ENCODE data around the gene CIROP.
A peak's percentile ranks its signal among the peaks of the same experiment; 100 is the strongest.

CIROP gene

DNA sequence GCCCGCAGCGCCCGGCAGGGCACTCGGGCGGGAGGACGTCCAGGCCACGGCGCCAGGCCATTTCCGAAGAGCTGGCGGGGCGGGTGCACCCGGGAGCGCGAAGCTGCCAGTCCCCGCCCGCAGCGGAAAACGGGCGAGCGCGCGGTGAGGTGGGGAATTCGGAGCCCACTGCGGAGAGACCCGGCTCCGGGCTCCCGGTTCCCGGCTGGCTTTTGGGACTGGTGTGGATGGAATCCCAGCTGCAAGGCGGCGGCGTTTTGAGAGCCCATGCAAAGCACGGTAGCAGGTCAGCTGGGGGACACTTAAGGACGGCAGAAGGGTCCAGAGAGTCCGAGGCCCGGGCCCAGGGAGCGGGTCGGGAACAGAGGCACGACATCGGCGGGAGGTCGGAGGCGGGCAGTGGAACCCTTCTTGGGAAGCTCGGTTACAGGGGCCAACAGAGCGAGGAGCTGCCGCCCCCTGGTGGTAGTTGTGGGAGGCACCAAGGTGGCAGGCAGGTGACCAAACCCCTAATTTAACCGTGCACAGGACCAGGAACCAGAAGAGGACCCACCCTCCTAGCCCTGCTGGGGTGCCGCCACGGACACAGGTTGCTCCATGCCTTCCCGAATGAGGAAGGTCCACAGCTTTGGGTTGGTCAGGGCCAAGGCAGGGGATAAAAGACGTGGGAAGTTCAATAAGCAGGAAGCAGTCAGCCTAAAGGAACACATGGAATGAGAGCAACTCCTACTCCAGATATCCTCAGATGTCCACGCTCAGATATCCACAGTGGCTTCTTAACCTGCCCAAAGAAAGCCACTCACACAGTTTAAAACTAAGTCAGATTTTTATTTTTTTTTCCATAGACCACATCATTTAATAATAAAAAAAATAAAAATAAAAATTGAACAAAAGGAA is 46.8 kb downstream of the CIROP start:
- Histone ChIP-seq H3K9me3 (ENCODE audit: insufficient read depth, low read depth, low read length) (no peaks in the 10 kb centered on the region), H3K4me3 (ENCODE audit: low read length) (peak overlapping the region; percentile 85), H3K9ac (ENCODE audit: low read depth, low read length) (peak overlapping the region; percentile 82), H3K27me3 (ENCODE audit: insufficient read depth, low read length) (peaks cover 6% of the 10 kb centered on the region; the same call in 1 of the 2 replicates), H3K4me1 (ENCODE audit: insufficient read depth, low read length) (peaks cover 3% of the 10 kb centered on the region; the same call in 1 of the 2 replicates), H3K36me3 (ENCODE audit: insufficient read depth, low read depth, low read length) (peaks cover 54% of the 10 kb centered on the region), H3K27ac (ENCODE audit: low read length) (peak overlapping the region; percentile 63)

DNA sequence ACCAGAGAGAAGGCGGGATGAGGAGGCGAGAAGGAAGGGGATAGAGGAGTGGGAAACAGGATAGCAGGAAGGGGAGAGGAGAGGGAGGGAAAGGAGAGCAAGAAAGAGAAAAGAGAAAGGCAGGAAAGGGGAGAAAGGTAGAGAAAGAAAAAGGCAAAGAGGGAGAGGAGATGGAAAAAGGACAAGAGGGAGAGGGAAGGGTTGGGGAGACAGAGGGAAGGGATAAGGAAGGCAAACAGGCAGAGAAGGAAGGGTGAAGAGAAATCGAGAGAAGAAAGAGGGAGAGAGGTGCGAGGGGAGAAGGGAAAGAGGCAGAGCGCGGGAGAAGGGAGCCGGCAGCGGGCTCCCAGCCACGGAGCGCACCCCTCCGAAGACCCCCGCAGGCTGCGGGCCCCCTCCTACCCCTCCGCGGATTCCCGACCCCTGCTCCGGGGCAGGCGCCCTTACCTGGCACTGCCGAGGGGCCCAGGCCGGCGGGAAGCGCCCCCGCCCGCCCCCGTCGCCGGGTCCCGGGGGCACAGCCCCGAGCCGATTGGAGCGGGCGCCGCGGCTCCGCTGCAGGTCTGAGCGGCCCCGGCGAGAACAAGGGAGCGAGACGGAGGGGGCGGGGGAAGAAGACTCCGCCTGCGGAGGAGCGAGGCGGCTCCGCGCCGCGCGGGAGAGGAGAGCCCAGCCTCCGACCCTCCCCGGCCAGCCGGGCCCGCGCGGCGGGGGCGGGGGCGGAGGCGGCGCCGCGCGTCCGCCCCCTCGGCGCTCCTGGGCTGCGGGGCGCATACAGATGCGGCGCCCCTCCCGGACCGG is 47.6 kb downstream of the CIROP start, which contains the start of gene CDH24:
Gene CDH24, minus strand, starts transcription at position 565 of the 801 bp plus-strand sequence. CDS start 1,787 bp downstream, outside the sequence.
- peak within 1 kb of the TSS; percentile 82 for H3K9ac ChIP-seq (ENCODE audit: low read depth, low read length)
- peaks cover 48% of the 10 kb centered on the region for H3K36me3 ChIP-seq (ENCODE audit: insufficient read depth, low read depth, low read length)
- peak within 1 kb of the TSS; percentile 63 for H3K27ac ChIP-seq (ENCODE audit: low read length)
- H3K27me3 ChIP-seq (ENCODE audit: insufficient read depth, low read length), result peaks cover 6% of the 10 kb centered on the region; the same call in 1 of the 2 replicates
- H3K4me1 ChIP-seq (ENCODE audit: insufficient read depth, low read length), result 0 out of 2 replicates have a peak, but pooled peaks cover 3% of the 10 kb centered on the region
- H3K9me3 ChIP-seq (ENCODE audit: insufficient read depth, low read depth, low read length), result no peaks in the 10 kb centered on the region
- peak within 1 kb of the TSS; percentile 85 for H3K4me3 ChIP-seq (ENCODE audit: low read length)

DNA sequence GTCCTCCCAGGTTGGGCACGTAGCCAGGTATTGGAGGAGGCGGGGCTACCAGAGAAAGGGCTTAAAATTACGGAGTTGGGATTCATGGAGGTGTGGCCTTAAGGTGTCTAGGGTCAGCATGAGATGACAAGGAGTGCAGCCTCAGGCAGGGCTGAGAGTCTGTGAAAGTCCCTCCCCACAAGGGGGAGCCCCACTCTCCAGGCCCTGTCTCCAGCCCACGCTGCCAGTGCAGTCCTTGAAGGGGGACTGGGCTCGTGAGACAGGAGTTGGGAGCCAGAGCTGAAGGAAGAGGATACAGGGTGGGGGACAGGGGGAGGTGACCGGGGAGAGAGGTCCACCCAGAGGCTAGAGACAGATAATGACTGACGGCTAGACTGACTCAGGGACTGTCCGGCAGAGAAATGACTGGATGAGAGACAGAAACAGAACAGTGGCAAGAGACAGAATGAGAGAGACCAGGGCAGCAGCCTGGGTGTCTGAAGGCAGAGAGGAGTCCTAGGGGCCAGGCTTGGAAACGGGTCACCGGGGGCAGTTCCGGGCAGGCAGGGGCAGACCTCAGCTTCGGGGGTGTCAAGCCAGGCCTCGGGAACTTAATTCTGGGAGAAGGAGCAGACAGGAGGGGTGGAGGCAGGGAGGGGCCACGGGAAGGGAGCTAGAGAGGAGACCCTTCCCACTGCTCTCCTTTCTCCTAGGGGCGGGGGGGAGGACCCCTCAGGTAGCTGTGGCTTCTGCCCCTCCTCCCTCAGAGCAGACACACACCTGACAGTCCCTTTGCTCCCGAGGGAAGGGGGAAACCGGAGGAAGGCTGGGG is 48.4 kb downstream of the CIROP start:
- no peaks in the 10 kb centered on the region for H3K9me3 ChIP-seq (ENCODE audit: insufficient read depth, low read depth, low read length)
- peak overlapping the region; percentile 68 for H3K9ac ChIP-seq (ENCODE audit: low read depth, low read length)
- H3K27ac ChIP-seq (ENCODE audit: low read length), result no peak overlapping the region
- H3K4me1 ChIP-seq (ENCODE audit: insufficient read depth, low read length), result 0 out of 2 replicates have a peak, but pooled peaks cover 3% of the 10 kb centered on the region
- peaks cover 44% of the 10 kb centered on the region for H3K36me3 ChIP-seq (ENCODE audit: insufficient read depth, low read depth, low read length)
- peaks cover 6% of the 10 kb centered on the region; the same call in 1 of the 2 replicates for H3K27me3 ChIP-seq (ENCODE audit: insufficient read depth, low read length)
- peak overlapping the region; percentile 85 for H3K4me3 ChIP-seq (ENCODE audit: low read length)

DNA sequence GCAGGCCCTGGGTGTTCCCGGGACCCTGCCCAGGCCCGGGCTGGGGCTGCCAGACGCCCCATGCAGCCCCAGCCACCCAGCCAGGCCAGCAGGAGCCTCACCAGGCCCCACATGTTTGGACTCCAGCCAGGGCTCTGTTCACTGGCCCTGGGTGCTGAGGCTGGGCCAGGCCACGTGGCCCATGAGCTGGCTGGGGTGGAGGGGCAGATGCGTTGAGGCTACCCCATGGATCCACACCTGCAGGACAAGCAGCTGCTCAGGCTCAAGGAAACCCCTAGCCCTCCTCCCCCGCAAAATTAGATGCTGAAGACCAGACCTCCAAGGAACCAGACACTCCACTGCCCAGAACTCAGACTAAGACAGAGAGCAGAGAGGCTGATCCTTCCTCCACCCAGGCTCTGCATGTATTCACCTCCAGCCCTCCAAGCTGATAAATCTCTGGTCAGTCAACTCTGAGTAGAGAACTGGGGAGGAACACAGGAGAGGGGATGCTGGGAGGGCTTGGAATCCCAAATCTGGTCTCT is 49.1 kb downstream of the CIROP start:
- Histone ChIP-seq H3K36me3 (ENCODE audit: insufficient read depth, low read depth, low read length) (peaks cover 38% of the 10 kb centered on the region), H3K27ac (ENCODE audit: low read length) (no peak overlapping the region), H3K9ac (ENCODE audit: low read depth, low read length) (no peak overlapping the region), H3K9me3 (ENCODE audit: insufficient read depth, low read depth, low read length) (no peaks in the 10 kb centered on the region), H3K27me3 (ENCODE audit: insufficient read depth, low read length) (peaks cover 6% of the 10 kb centered on the region; the same call in 1 of the 2 replicates), H3K4me1 (ENCODE audit: insufficient read depth, low read length) (0 out of 2 replicates have a peak, but pooled peaks cover 3% of the 10 kb centered on the region), H3K4me3 (ENCODE audit: low read length) (no peak overlapping the region)

DNA sequence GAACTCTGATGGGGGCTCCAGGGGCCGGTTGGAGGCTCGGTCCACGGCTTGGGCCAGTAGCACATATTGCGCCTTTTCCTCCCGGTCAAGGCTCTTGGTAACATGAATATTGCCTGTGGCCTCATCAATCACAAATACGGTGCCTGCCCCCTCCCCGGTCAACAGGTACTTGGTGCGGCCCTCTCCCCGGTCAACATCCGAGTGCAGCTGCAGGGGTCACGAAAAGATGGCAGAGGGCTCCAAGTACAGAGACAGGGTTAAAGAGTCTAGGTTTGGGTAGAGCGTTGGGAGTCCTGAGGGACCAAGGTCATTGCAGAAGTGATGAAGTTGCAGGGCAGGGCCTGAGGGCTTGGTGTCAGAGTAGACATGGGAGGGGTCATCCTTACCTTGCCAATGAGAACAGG is 49.6 kb downstream of the CIROP start:
- Histone ChIP-seq H3K9me3 (ENCODE audit: insufficient read depth, low read depth, low read length) (no peaks in the 10 kb centered on the region), H3K27me3 (ENCODE audit: insufficient read depth, low read length) (peaks cover 6% of the 10 kb centered on the region; the same call in 1 of the 2 replicates), H3K4me3 (ENCODE audit: low read length) (no peak overlapping the region), H3K36me3 (ENCODE audit: insufficient read depth, low read depth, low read length) (peaks cover 38% of the 10 kb centered on the region), H3K27ac (ENCODE audit: low read length) (no peak overlapping the region), H3K4me1 (ENCODE audit: insufficient read depth, low read length) (0 out of 2 replicates have a peak, but pooled peaks cover 3% of the 10 kb centered on the region), H3K9ac (ENCODE audit: low read depth, low read length) (no peak overlapping the region)

DNA sequence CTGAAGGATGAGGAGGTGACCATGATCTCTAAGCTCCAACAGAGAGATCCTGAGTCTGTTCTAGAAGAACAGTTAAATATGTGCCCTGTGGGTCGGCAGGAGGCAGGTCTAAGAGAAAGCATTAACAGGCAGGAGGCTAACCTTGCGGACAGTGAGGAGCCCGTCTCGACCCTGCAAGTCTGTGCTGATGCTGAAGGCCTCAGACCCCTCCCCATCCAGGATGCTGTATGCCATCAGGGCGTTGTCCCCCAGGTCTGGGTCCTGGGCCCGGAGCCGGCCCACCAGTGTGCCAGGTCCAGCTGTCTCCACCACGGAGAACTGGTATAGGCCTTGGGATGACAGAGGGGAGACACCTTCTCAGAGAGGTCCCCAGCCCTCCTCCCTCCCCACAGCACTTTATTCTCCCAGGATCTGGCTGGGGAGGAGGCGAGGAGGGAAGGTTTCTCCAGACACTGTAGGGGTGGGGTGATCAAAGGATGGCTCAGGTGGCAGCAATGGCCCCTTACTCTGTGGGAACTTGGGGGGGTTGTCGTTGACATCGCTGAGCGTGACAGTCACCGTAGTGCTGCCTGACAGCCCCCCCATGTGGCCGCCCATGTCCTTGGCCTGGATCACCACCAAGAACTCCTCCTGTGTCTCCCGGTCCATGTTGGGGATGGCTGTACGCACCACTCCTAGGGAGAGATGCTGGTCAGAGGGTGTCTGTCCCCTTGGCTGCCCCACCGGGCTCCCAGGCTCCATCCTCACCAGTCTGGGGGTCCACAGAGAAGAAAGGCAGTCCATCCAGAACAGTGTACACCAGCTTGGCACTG is 50.6 kb downstream of the CIROP start:
- Histone ChIP-seq H3K9me3 (ENCODE audit: insufficient read depth, low read depth, low read length) (no peaks in the 10 kb centered on the region), H3K9ac (ENCODE audit: low read depth, low read length) (no peak overlapping the region), H3K27me3 (ENCODE audit: insufficient read depth, low read length) (peaks cover 6% of the 10 kb centered on the region; the same call in 1 of the 2 replicates), H3K4me3 (ENCODE audit: low read length) (no peak overlapping the region), H3K36me3 (ENCODE audit: insufficient read depth, low read depth, low read length) (peaks cover 37% of the 10 kb centered on the region), H3K27ac (ENCODE audit: low read length) (no peak overlapping the region), H3K4me1 (ENCODE audit: insufficient read depth, low read length) (0 out of 2 replicates have a peak, but pooled peaks cover 3% of the 10 kb centered on the region)

DNA sequence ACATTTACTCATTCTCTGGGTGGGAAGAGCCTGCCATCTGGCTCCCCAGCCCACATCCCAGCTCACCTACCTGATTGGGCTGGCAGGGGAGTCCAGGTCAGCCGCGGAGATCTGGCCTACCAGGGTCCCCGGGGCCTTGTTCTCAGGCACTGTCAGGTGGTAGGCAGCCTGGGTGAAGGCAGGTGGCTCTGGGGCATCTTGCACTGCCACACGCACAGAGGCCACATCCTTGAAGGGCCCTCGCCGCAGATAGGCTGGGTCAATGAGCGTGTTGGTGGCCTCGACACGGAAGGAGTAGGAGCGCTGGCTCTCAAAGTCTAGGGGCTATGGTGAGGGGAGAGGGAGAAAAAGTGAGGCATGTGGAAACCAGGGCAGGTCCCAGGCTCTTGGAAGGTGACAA is 51.4 kb downstream of the CIROP start:
- Histone ChIP-seq H3K9ac (ENCODE audit: low read depth, low read length) (no peak overlapping the region), H3K4me3 (ENCODE audit: low read length) (no peak overlapping the region), H3K9me3 (ENCODE audit: insufficient read depth, low read depth, low read length) (no peaks in the 10 kb centered on the region)

DNA sequence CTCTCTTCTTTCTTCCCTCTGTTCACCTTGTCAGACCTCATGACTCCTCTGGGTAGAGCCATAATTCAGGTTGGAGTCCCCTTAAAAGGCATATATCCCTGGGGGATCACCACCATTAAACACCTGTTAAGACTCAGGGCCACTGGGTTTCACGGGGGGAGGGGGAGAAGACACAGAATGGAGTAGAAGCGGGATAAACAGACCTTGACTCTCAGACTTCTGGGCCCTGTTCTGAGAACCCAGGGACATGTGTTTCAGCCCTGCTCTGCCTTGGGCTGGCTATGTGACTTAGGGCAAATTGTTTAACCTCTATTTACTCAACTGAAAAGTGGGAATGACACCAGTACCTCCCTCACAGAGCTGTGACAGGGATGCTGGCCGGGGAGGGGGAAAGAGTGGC is 52.1 kb downstream of the CIROP start:
- 0 out of 2 replicates have a peak, but pooled peaks cover 3% of the 10 kb centered on the region for H3K4me1 ChIP-seq (ENCODE audit: insufficient read depth, low read length)
- no peak overlapping the region for H3K4me3 ChIP-seq (ENCODE audit: low read length)

More for the DNA sequence above, 51.4 kb downstream of the CIROP start:
- 0 out of 2 replicates have a peak, but pooled peaks cover 3% of the 10 kb centered on the region for H3K4me1 ChIP-seq (ENCODE audit: insufficient read depth, low read length)
- peaks cover 6% of the 10 kb centered on the region; the same call in 1 of the 2 replicates for H3K27me3 ChIP-seq (ENCODE audit: insufficient read depth, low read length)
- peaks cover 31% of the 10 kb centered on the region for H3K36me3 ChIP-seq (ENCODE audit: insufficient read depth, low read depth, low read length)
- H3K27ac ChIP-seq (ENCODE audit: low read length), result no peak overlapping the region

DNA sequence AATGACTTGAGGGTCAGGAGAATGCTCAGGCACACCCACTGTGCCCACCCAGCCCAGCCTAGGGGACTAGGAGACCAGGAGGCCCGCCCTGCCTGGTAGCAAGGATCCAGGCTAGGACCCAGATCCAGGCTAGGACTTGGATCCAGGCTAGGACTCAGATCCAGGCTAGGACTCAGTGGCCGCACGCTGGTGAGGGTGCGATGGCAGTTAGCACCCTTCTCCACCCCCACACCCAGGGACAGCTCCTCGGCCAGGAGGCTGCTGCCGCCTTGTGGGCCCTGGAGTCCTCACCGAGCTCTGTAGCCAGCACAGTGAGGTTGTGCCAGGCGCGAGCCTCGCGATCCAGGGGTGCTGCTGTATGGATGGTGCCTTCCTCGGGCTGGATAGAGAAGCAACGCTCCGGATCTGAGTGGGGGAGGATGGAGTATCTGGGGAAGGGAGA is 52.6 kb downstream of the CIROP start:
- Histone ChIP-seq H3K36me3 (ENCODE audit: insufficient read depth, low read depth, low read length) (peaks cover 31% of the 10 kb centered on the region), H3K4me3 (ENCODE audit: low read length) (no peak overlapping the region), H3K9ac (ENCODE audit: low read depth, low read length) (no peak overlapping the region), H3K4me1 (ENCODE audit: insufficient read depth, low read length) (0 out of 2 replicates have a peak, but pooled peaks cover 3% of the 10 kb centered on the region), H3K27ac (ENCODE audit: low read length) (no peak overlapping the region), H3K27me3 (ENCODE audit: insufficient read depth, low read length) (peaks cover 6% of the 10 kb centered on the region; the same call in 1 of the 2 replicates), H3K9me3 (ENCODE audit: insufficient read depth, low read depth, low read length) (no peaks in the 10 kb centered on the region)

More for the DNA sequence above, 52.1 kb downstream of the CIROP start:
- H3K36me3 ChIP-seq (ENCODE audit: insufficient read depth, low read depth, low read length), result peaks cover 31% of the 10 kb centered on the region
- peaks cover 6% of the 10 kb centered on the region; the same call in 1 of the 2 replicates for H3K27me3 ChIP-seq (ENCODE audit: insufficient read depth, low read length)
- no peak overlapping the region for H3K9ac ChIP-seq (ENCODE audit: low read depth, low read length)
- H3K9me3 ChIP-seq (ENCODE audit: insufficient read depth, low read depth, low read length), result no peaks in the 10 kb centered on the region
- H3K27ac ChIP-seq (ENCODE audit: low read length), result no peak overlapping the region

Measured in iPS-20b (cell line).